Retinal pigment epithelial cell (primary cell): ENCODE results near the gene FYN.

Experiments used
- DNase-seq: peaks from one replicate; pipeline ENCODE4 v3.0.0-alpha.2; 2010; ENCODE audit warnings: low read depth
- H3K4me3 ChIP-seq: 2 replicates; pipeline ENCODE4 v1.5.1; 2011; ENCODE audit warnings: mild to moderate bottlenecking, low read length, control low read depth, moderate library complexity
- CTCF ChIP-seq: conservative IDR thresholded peaks from 2 replicates; pipeline ENCODE4 v1.5.1; 2011; ENCODE audit warnings: low read depth, low read length, control low read depth, inconsistent platforms

Gene FYN

DNA sequence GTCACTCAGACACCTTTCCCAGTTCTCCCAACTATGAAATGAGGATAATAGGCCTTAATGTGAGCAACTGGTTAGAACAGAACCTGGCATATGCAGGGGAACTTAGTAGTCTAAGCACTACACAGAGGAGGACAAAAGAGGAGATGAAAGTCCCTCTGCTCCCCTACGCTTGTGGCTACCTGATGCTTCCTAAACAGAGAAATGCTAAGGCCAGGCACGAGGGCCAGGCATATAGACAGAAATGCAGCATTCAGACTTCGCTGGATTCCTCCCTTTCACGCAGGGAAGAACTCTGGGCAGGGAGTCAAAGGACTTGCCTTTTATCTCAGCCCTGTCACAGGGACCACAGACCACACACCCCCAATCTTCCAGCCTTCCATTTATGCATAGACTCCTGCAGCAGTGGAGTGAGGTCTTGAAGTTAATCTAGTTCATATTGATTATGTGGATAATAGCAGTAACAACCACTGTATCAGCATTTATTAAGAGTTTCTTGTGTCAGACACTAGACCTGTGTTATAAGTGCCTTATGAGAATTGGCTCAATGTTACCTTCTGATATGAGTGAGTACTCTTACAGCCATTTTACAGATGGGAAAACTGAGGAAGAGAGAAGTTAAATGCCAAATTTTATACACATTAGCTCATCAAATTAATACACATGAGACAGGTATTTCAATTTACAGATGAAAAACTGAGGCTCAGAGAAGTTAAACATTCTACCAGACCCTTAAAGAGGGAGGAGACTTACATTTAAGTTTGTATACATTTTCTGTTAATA, 240.6 kb downstream of the FYN start:
- H3K4me3 ChIP-seq: no peak overlapping the region
- DNase-seq: no peak
- no peak for TF ChIP-seq CTCF

- no peak overlapping the region for H3K4me3 ChIP-seq
- TF ChIP-seq CTCF: no peak
- DNase-seq: no peak
These were observed 241.3 kb downstream of the FYN start for GRCh38 chr6:111631903-111632460.

- no peak for DNase-seq
- no peak overlapping the region for H3K4me3 ChIP-seq
- no peak for TF ChIP-seq CTCF
These were observed 242.2 kb downstream of the FYN start for GRCh38 chr6:111631018-111631417.

- no peak for TF ChIP-seq CTCF
- no peak overlapping the region for H3K4me3 ChIP-seq
- DNase-seq: no peak
These were observed 245.0 kb downstream of the FYN start for GRCh38 chr6:111628142-111628850.

- peak; percentile 49 for DNase-seq
- H3K4me3 ChIP-seq: peak overlapping the region; percentile 21
- TF ChIP-seq CTCF: no peak
These were observed 246.8 kb downstream of the FYN start for GRCh38 chr6:111626441-111626840.

DNA sequence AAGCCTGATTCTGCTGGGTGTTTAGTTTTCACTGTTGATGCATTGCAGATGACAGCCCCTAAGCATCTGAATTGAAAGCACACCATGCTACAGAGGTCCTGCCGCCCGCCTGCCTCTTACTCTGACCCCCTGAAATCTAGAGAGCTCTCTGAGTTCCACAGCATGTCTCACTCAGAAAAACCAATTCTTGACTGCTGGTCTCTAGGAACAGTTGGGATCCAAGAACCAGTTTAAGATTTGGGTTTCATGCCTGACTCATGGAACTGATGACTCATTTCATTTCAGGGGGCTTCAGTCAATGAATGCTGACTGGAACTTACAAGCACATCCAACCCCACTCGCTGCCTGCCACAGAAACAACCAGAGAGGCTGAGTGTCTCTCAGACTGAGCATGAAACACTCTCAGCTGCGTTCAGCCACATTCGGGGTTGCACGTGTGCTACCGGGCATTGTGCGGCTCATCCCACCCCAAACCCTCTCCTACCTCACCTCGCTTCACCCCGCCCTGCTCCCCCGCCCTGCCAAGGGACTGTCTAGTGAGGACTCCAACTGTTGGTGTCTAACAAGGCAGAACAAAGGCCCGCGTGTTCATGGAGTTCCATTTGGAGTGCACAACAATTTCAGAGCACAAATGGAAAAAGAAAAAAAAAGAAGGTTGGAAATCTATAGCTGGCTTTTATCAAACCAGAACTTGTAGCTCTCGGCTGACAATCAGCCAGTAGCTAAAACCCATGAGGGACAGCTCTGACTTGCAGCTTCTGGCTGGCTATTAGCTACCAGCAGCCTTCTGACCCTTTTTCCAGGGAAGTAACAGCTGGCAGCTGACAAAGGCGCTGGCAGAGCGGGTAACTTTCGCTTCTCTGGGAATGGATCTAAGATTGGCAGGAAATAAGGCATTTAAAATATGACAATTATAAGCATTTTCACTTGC, 247.5 kb downstream of the FYN start:
- no peak for DNase-seq
- H3K4me3 ChIP-seq: peak overlapping the region; percentile 21
- TF ChIP-seq CTCF: no peak
